Gastroesophageal sphincter (tissue), 3 donors: ENCODE results near the gene LARGE1.

Experiments used
- CTCF ChIP-seq, 4 experiments: fragments of 200-600 bp in 2 of 4; fragments of 450-650 bp in 2 of 4; sonication (generic) in 1 of 4; IDR thresholded peaks; one replicate each; pipeline ENCODE4 v1.5.1; 2017 to 2019; ENCODE audit warnings: antibody characterized with exemption in 4 of 4, mild to moderate bottlenecking in 2 of 4, moderate library complexity in 2 of 4
- EP300 ChIP-seq: sonication (generic); formaldehyde crosslinking; IDR thresholded peaks from one replicate; pipeline ENCODE4 v1.6.1; 2017; ENCODE audit warnings: antibody characterized with exemption, mild to moderate bottlenecking
- POLR2A ChIP-seq, 2 donors: fragments of 450-650 bp; IDR thresholded peaks; one replicate each; pipeline ENCODE4 v1.6.1; 2017; ENCODE audit warnings: antibody characterized with exemption in 2 of 2, mild to moderate bottlenecking in 2 of 2, moderate library complexity in 1 of 2

DNA sequence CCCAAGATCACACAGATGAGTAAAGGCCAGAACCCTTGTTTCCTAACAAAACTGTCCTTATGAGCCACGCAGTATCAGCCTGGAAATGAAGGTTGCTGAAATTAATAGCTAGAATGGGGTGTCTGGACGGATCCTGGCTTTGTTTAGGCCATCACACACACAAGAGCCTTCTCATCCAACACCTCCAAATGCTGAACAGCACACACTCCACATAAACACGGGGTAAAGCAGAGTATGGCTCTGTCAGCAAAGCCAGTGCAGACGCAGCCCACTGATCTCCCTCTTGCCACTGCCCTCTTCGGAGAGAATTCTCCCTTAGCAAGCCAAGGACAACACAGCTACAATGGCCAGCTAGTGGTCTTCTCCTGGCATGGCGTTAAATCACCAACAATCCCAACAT lies 469.5 kb downstream of the LARGE1 start:
- TF ChIP-seq EP300 (no peak), CTCF (IDR thresholded peaks at IDR 0.05) (no peak), POLR2A (IDR thresholded peaks at IDR 0.05) (no peak)
